OCI-LY1 (cell line): ENCODE results near the gene DECR2.

ENCODE experiments used
- H2AFZ ChIP-seq: fragments of 200-600 bp; sonication (generic), shearing (Covaris generic); 2 replicates; pipeline ENCODE4 v1.6.0; 2014; ENCODE audit warnings: antibody characterized with exemption, mild to moderate bottlenecking, low read length
- H3F3A ChIP-seq: fragments of 200-600 bp; sonication (generic), shearing (Covaris generic); 2 replicates; pipeline ENCODE4 v1.6.0; 2014; ENCODE audit warnings: mild to moderate bottlenecking, antibody characterized with exemption, low read length, moderate library complexity; ENCODE audit not compliant: insufficient read depth
- H3K27ac ChIP-seq: fragments of 200-600 bp; sonication (generic); 2 replicates; pipeline ENCODE4 v1.5.1; 2014; ENCODE audit warnings: low read length, mixed run types, mild to moderate bottlenecking, low read depth; ENCODE audit not compliant: poor library complexity, severe bottlenecking
- H3K27me3 ChIP-seq: fragments of 200-600 bp; sonication (generic); 2 replicates; pipeline ENCODE4 v1.6.0; 2014; ENCODE audit warnings: antibody characterized with exemption, mild to moderate bottlenecking, low read length, moderate library complexity; ENCODE audit not compliant: insufficient read depth
- H3K36me3 ChIP-seq: fragments of 200-600 bp; sonication (generic); 2 replicates; pipeline ENCODE4 v1.6.1; 2014; ENCODE audit warnings: mild to moderate bottlenecking, antibody characterized with exemption, low read length, moderate library complexity, mixed read lengths; ENCODE audit not compliant: insufficient read depth
- H3K4me1 ChIP-seq: fragments of 200-600 bp; sonication (generic); 2 replicates; pipeline ENCODE4 v1.5.1; 2014; ENCODE audit warnings: mild to moderate bottlenecking, low read length, moderate library complexity; ENCODE audit not compliant: insufficient read depth, severe bottlenecking
- H3K4me2 ChIP-seq: fragments of 200-600 bp; sonication (generic), shearing (Covaris generic); 2 replicates; pipeline ENCODE4 v1.6.1; 2014; ENCODE audit warnings: low read length
- H3K4me3 ChIP-seq: fragments of 200-600 bp; sonication (generic); 2 replicates; pipeline ENCODE4 v1.5.1; 2014; ENCODE audit warnings: low read length, low read depth, mild to moderate bottlenecking, mixed read lengths; ENCODE audit not compliant: poor library complexity, severe bottlenecking
- H3K79me2 ChIP-seq: fragments of 200-600 bp; shearing (Covaris generic); 2 replicates; pipeline ENCODE4 v1.6.1; 2016; ENCODE audit warnings: mixed run types, low read length, mixed read lengths; ENCODE audit not compliant: insufficient read depth
- H3K9ac ChIP-seq: fragments of 200-600 bp; sonication (generic), shearing (Covaris generic); 2 replicates; pipeline ENCODE4 v1.6.1; 2014; ENCODE audit warnings: mild to moderate bottlenecking, low read length, mixed read lengths
- H3K9me2 ChIP-seq: fragments of 200-600 bp; sonication (generic), shearing (Covaris generic); 2 replicates; pipeline ENCODE4 v1.6.1; 2014; ENCODE audit warnings: low read depth, mild to moderate bottlenecking, low read length, mixed read lengths
- H3K9me3 ChIP-seq: fragments of 200-600 bp; shearing (Covaris generic); 2 replicates; pipeline ENCODE4 v1.6.1; 2014; ENCODE audit warnings: low read length, mixed read lengths
- H4K20me1 ChIP-seq: fragments of 200-600 bp; sonication (generic), shearing (Covaris generic); 2 replicates; pipeline ENCODE4 v1.6.0; 2016; ENCODE audit warnings: mild to moderate bottlenecking, low read length; ENCODE audit not compliant: insufficient read depth
- CTCF ChIP-seq: fragments of 200-600 bp; sonication (generic), shearing (Covaris generic); IDR thresholded peaks from 2 replicates; pipeline ENCODE4 v1.5.1; 2017; ENCODE audit warnings: mild to moderate bottlenecking, antibody characterized with exemption, low read length, moderate library complexity, mixed read lengths
- EZH2 ChIP-seq: fragments of 200-600 bp; sonication (generic), shearing (Covaris generic); IDR thresholded peaks from 2 replicates; pipeline ENCODE4 v1.8.0; 2017; ENCODE audit warnings: borderline replicate concordance, mixed run types, mild to moderate bottlenecking, antibody characterized with exemption, low read length, moderate library complexity, mixed read lengths

Gene DECR2

GRCh38 chr16:427250-427649, 25.6 kb downstream of the DECR2 start:
- peak overlapping the region; percentile 68; the same call in 1 of the 2 replicates for H3K9ac ChIP-seq
- peaks cover 29% of the 10 kb centered on the region for H3K4me1 ChIP-seq

GRCh38 chr16:430904-431303, 29.2 kb downstream of the DECR2 start:
- Histone ChIP-seq H3K9me2 (no peaks in the 10 kb centered on the region), H3K9me3 (no peaks in the 10 kb centered on the region), H2AFZ (no peak overlapping the region), H3K27me3 (peaks cover 8% of the 10 kb centered on the region), H3K4me1 (peaks cover 14% of the 10 kb centered on the region), H3K4me2 (no peak overlapping the region), H3K79me2 (no peaks in the 10 kb centered on the region), H4K20me1 (no peaks in the 10 kb centered on the region), H3K4me3 (no peak overlapping the region), H3K27ac (no peak overlapping the region), H3K9ac (no peak overlapping the region), H3K36me3 (no peaks in the 10 kb centered on the region; the same call in 1 of the 2 replicates), H3F3A (no peaks in the 10 kb centered on the region)
- TF ChIP-seq CTCF = no peak
- no peak for TF ChIP-seq EZH2

More at GRCh38 chr16:427250-427649, 25.6 kb downstream of the DECR2 start:
- Histone ChIP-seq H3K4me2 (peak overlapping the region; percentile 89), H2AFZ (no peak overlapping the region), H3F3A (no peaks in the 10 kb centered on the region), H3K36me3 (no peaks in the 10 kb centered on the region; the same call in 1 of the 2 replicates), H3K4me3 (peak overlapping the region; percentile 71), H3K9me3 (no peaks in the 10 kb centered on the region), H3K9me2 (no peaks in the 10 kb centered on the region), H3K79me2 (no peaks in the 10 kb centered on the region), H3K27me3 (peaks cover 8% of the 10 kb centered on the region), H4K20me1 (no peaks in the 10 kb centered on the region), H3K27ac (no peak overlapping the region)
- TF ChIP-seq CTCF = no peak
- TF ChIP-seq EZH2 = no peak

- no peaks in the 10 kb centered on the region for H3K4me1 ChIP-seq
- H2AFZ ChIP-seq = no peak overlapping the region
- H3K9ac ChIP-seq = no peak overlapping the region
- H3K4me2 ChIP-seq = no peak overlapping the region
- no peaks in the 10 kb centered on the region for H3K9me3 ChIP-seq
- H3F3A ChIP-seq = no peaks in the 10 kb centered on the region
- H3K27ac ChIP-seq = no peak overlapping the region
- H3K36me3 ChIP-seq = no peaks in the 10 kb centered on the region
- H4K20me1 ChIP-seq = no peaks in the 10 kb centered on the region
- no peaks in the 10 kb centered on the region for H3K27me3 ChIP-seq
- no peaks in the 10 kb centered on the region for H3K9me2 ChIP-seq
- no peak for TF ChIP-seq EZH2
- TF ChIP-seq CTCF = no peak
- H3K79me2 ChIP-seq = no peaks in the 10 kb centered on the region
- H3K4me3 ChIP-seq = no peak overlapping the region
Measured at GRCh38 chr16:440627-441026, 38.9 kb downstream of the DECR2 start.
